Vagina (tissue), 2 donors: ENCODE measurements around the gene GNAL. TPM values are rescaled to one million over a fixed set of nuclear protein-coding genes. Genes with fewer than 3 reads are reported as not detected.

Source experiments
- DNase-seq, 2 donors: peaks; one replicate each; pipeline ENCODE4 v3.0.0-alpha.2; 2017; ENCODE audit errors: extremely low spot score in 2 of 2
- H3K27ac ChIP-seq: fragments of 200-600 bp; sonication (generic); one replicate; pipeline ENCODE4 v1.5.1; 2019
- H3K27me3 ChIP-seq: fragments of 200-600 bp; sonication (generic); one replicate; pipeline ENCODE4 v1.5.1; 2019
- H3K36me3 ChIP-seq, 2 donors: fragments of 200-600 bp; sonication (generic); one replicate each; pipeline ENCODE4 v1.5.1; 2017 to 2019
- H3K4me1 ChIP-seq: fragments of 200-600 bp; sonication (generic); one replicate; pipeline ENCODE4 v1.5.1; 2019
- H3K4me3 ChIP-seq, 2 donors: fragments of 200-600 bp; sonication (generic); 1 replicate in 1 of 2; 2 replicates in 1 of 2; pipeline ENCODE4 v1.5.1; 2016 to 2019
- H3K9me3 ChIP-seq: fragments of 200-600 bp; sonication (generic); one replicate; pipeline ENCODE4 v1.5.1; 2019
- POLR2A ChIP-seq, 2 donors: fragments of 450-650 bp; IDR thresholded peaks; one replicate each; pipeline ENCODE4 v1.6.1; 2017; ENCODE audit warnings: antibody characterized with exemption in 2 of 2, mild to moderate bottlenecking in 2 of 2, moderate library complexity in 2 of 2
- POLR2AphosphoS5 ChIP-seq, 2 donors: sonication (generic); formaldehyde crosslinking; IDR thresholded peaks; one replicate each; pipeline ENCODE4 v1.9.0; 2017; ENCODE audit warnings: antibody characterized with exemption in 2 of 2, mild to moderate bottlenecking in 2 of 2, low read depth in 1 of 2; ENCODE audit not compliant: insufficient read depth in 1 of 2
- intact Hi-C: fragments of 100-400 bp; cut with DNase I; formaldehyde crosslinking; loops from one replicate; pipeline ENCODE4 v1.15.1; 2023
- total RNA-seq: library from RNA; depleted of rRNA; stranded (reverse); fragments of >200 nt; gene quantifications from one replicate; pipeline ENCODE4 v1.2.3, GENCODE V29; 2016
- TF ChIP-seq, protein P1 (sequence below), 3 experiments: fragments of 450-650 bp in 2 of 3; fragments of 200-600 bp in 1 of 3; sonication (generic) in 1 of 3; IDR thresholded peaks; one replicate each; pipeline ENCODE4 v1.5.1; 2017 to 2019; ENCODE audit warnings: antibody characterized with exemption in 3 of 3, mild to moderate bottlenecking in 2 of 3, moderate library complexity in 2 of 3

GNAL gene
- total RNA-seq, 1 donor from 2014 or later: 23.3 TPM

DNA sequence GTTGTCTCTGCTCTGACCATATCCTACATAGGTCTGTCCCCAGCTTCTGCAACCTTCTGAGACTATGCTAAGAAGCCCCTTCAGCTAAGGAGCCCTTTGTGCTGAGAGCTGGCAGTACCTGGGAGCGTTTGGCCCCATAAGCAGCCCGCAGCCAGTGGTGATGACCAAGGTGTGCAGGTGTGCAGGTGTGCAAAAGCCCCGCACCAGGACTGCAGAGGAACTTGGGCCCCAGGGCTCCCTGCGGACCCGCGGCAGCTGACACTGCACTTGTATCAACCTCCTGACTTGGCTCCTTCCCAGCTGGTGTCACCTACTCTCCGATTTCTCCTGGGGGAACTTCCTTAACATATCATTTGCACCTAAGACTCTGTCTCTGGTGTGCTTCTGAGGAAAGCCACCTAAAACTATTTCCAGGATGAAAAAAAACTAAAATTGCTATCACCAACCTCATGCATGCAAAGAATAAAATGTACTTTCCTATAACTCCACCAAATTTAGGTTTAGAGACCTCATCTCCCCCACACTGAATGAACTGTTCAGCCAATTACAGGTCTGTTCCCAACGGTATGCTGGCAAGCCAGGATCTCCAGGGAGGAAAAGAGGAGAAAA is 16.1 kb upstream of the GNAL start:
- H3K4me1 ChIP-seq: peaks cover 9% of the 10 kb centered on the region
- TF ChIP-seq POLR2A (IDR thresholded peaks at IDR 0.05): no peak
- TF ChIP-seq, protein P1, sequence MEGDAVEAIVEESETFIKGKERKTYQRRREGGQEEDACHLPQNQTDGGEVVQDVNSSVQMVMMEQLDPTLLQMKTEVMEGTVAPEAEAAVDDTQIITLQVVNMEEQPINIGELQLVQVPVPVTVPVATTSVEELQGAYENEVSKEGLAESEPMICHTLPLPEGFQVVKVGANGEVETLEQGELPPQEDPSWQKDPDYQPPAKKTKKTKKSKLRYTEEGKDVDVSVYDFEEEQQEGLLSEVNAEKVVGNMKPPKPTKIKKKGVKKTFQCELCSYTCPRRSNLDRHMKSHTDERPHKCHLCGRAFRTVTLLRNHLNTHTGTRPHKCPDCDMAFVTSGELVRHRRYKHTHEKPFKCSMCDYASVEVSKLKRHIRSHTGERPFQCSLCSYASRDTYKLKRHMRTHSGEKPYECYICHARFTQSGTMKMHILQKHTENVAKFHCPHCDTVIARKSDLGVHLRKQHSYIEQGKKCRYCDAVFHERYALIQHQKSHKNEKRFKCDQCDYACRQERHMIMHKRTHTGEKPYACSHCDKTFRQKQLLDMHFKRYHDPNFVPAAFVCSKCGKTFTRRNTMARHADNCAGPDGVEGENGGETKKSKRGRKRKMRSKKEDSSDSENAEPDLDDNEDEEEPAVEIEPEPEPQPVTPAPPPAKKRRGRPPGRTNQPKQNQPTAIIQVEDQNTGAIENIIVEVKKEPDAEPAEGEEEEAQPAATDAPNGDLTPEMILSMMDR (IDR thresholded peaks at IDR 0.05): no peak
- no peak for TF ChIP-seq POLR2AphosphoS5 (IDR thresholded peaks at IDR 0.05; ENCODE audit: insufficient read depth in 1 of 2, low read depth in 1 of 2)
- no peak overlapping the region for H3K27ac ChIP-seq
- no peaks in the 10 kb centered on the region for H3K27me3 ChIP-seq
- H3K4me3 ChIP-seq: no peak overlapping the region
- no peaks in the 10 kb centered on the region for H3K9me3 ChIP-seq
- DNase-seq: peak; percentile 37 to 79
- no peaks in the 10 kb centered on the region for H3K36me3 ChIP-seq
- intact Hi-C loops: no loop called here

DNA sequence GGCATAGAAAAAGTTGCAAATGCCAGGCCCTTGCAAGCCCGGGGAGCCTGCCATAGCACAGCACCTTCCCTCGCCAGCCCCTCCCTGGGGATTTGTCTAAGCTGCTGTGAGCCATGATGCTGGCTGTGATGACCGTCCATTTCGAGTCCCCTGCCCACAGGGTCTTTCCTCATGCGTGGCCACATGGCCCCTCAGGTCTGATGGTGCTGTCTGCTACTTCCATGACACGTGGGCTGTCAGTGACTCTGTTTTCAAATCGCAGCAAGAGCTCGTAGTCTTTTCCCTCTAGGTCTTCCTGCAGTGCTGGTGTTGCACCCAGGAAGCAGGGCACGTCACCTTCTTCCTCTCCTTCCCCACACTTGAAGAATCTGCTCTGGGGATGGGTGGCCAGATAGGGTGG is 15.5 kb upstream of the GNAL start:
- no peaks in the 10 kb centered on the region for H3K9me3 ChIP-seq
- peaks cover 8% of the 10 kb centered on the region for H3K4me1 ChIP-seq
- DNase-seq: peak; percentile 64 to 78
- no peaks in the 10 kb centered on the region for H3K36me3 ChIP-seq
- TF ChIP-seq POLR2AphosphoS5 (IDR thresholded peaks at IDR 0.05; ENCODE audit: insufficient read depth in 1 of 2, low read depth in 1 of 2): no peak
- TF ChIP-seq, protein P1 (IDR thresholded peaks at IDR 0.05): no peak
- TF ChIP-seq POLR2A (IDR thresholded peaks at IDR 0.05): no peak
- intact Hi-C loops: no loop called here
- H3K27ac ChIP-seq: no peak overlapping the region
- H3K27me3 ChIP-seq: no peaks in the 10 kb centered on the region
- no peak overlapping the region for H3K4me3 ChIP-seq

DNA sequence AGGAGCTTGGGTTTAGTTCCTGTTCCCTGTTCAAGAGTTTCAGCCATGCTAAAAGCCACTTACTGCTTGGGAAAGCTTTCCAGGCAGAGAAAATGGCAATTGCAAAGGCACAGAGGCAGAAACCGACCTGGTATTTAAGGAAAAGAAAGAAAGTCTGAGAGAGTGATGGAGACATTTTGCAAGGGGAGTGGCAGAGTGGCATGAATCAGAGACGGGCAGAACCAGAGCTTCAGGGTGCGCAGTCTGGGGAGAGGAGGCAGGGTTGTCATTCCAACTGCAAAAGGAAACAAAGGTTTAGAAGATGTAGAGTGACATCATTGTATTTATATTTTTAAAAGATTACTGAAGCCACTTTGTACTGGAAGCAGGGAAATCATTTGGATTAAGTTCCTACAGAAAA is 14.9 kb upstream of the GNAL start:
- intact Hi-C loops: no loop called here
- Histone ChIP-seq H3K4me1 (peaks cover 3% of the 10 kb centered on the region), H3K9me3 (no peaks in the 10 kb centered on the region), H3K36me3 (no peaks in the 10 kb centered on the region), H3K4me3 (no peak overlapping the region), H3K27ac (no peak overlapping the region), H3K27me3 (no peaks in the 10 kb centered on the region)
- TF ChIP-seq, protein P1 (IDR thresholded peaks at IDR 0.05): no peak
- TF ChIP-seq POLR2AphosphoS5 (IDR thresholded peaks at IDR 0.05; ENCODE audit: insufficient read depth in 1 of 2, low read depth in 1 of 2) (no peak), POLR2A (IDR thresholded peaks at IDR 0.05) (no peak)
- DNase-seq: peak in 1 of 2 donors; percentile 11

DNA sequence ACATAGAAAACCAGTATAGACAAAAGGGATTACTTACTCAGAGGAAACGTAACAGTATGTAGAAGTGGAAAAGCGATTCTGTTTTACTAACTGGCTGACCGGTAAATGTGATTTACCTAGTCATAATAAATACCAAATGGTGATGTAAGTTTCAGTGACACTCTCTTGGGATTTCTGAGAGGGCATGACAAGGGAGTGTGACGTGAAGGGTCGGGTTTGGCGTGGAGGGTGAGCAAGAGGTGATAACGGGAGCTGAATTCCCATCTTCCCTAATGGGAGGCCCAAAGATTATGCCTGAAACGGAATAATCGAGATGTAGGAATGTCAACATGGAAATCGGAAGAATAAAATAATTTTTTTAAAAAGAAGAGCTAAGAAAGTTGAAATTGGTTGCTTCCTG is 12.7 kb upstream of the GNAL start:
- no peaks in the 10 kb centered on the region for H3K9me3 ChIP-seq
- no peaks in the 10 kb centered on the region for H3K4me1 ChIP-seq
- DNase-seq: peak in 1 of 2 donors; percentile 32
- intact Hi-C loops: no loop called here
- no peaks in the 10 kb centered on the region for H3K36me3 ChIP-seq
- H3K27ac ChIP-seq: no peak overlapping the region
- TF ChIP-seq POLR2AphosphoS5 (IDR thresholded peaks at IDR 0.05; ENCODE audit: insufficient read depth in 1 of 2, low read depth in 1 of 2) (no peak), POLR2A (IDR thresholded peaks at IDR 0.05) (no peak)
- TF ChIP-seq, protein P1 (IDR thresholded peaks at IDR 0.05): no peak
- H3K27me3 ChIP-seq: no peaks in the 10 kb centered on the region
- no peak overlapping the region for H3K4me3 ChIP-seq

DNA sequence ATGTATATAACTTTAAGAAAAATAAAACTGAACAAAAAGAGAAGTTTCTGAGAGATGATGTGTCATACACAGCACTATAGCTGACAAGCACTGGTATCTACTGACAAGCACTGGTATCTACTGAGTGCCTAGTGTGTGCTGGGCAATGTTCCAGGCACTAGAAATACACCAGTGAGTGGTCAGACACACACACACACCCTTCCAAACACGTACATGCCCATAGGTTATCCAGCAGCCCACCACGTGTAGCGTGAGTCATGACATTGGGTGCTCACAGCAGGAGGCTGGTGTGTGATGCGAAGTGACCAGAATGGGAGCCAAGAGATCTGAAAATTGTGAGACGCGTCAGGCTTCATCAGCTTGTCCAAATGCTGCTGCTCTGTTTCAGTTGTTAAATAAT is 12.2 kb upstream of the GNAL start:
- Histone ChIP-seq H3K36me3 (no peaks in the 10 kb centered on the region), H3K4me3 (no peak overlapping the region), H3K27me3 (no peaks in the 10 kb centered on the region), H3K9me3 (no peaks in the 10 kb centered on the region), H3K4me1 (no peaks in the 10 kb centered on the region), H3K27ac (no peak overlapping the region)
- TF ChIP-seq POLR2A (IDR thresholded peaks at IDR 0.05) (no peak), POLR2AphosphoS5 (IDR thresholded peaks at IDR 0.05; ENCODE audit: insufficient read depth in 1 of 2, low read depth in 1 of 2) (no peak)
- intact Hi-C loops: no loop called here
- DNase-seq: peak; percentile 46 to 67
